Smooth muscle cell of the brain vasculature (primary cell): ENCODE measurements around the gene PVALB.

ENCODE experiments used
- DNase-seq: peaks from one replicate; pipeline ENCODE4 v3.0.0-alpha.2; 2012; ENCODE audit warnings: low read depth, low spot score

The PVALB gene

GRCh38 chr22:36773935-36774334, 42.9 kb downstream of the PVALB start:
- DNase-seq = no peak

GRCh38 chr22:36772451-36772850, 44.4 kb downstream of the PVALB start:
- DNase-seq = no peak

GRCh38 chr22:36771356-36772063, 45.3 kb downstream of the PVALB start:
- DNase-seq = no peak

- DNase-seq = no peak
Measured at GRCh38 chr22:36770513-36771231, 46.2 kb downstream of the PVALB start.

- DNase-seq = no peak
Measured at GRCh38 chr22:36769541-36770512, 47.0 kb downstream of the PVALB start.

GRCh38 chr22:36768616-36769015, 48.2 kb downstream of the PVALB start:
- DNase-seq = no peak

GRCh38 chr22:36768141-36768540, 48.7 kb downstream of the PVALB start:
- no peak for DNase-seq

- no peak for DNase-seq
Measured at GRCh38 chr22:36767035-36767775, 49.6 kb downstream of the PVALB start.

GRCh38 chr22:36765943-36766450, 50.8 kb downstream of the PVALB start:
- DNase-seq = no peak

- DNase-seq = no peak
Measured at GRCh38 chr22:36765131-36765942, 51.5 kb downstream of the PVALB start.

GRCh38 chr22:36764641-36765040, 52.2 kb downstream of the PVALB start:
- DNase-seq = no peak

- no peak for DNase-seq
Measured at GRCh38 chr22:36764060-36764459, 52.8 kb downstream of the PVALB start.

GRCh38 chr22:36763576-36763975, 53.3 kb downstream of the PVALB start:
- no peak for DNase-seq

GRCh38 chr22:36762687-36763260, 54.1 kb downstream of the PVALB start:
- no peak for DNase-seq

- no peak for DNase-seq
Measured at GRCh38 chr22:36761553-36762240, 55.1 kb downstream of the PVALB start.

- no peak for DNase-seq
Measured at GRCh38 chr22:36760786-36761185, 56.0 kb downstream of the PVALB start.

- no peak for DNase-seq
Measured at GRCh38 chr22:36759481-36760159, 57.2 kb downstream of the PVALB start.

- DNase-seq = no peak
Measured at GRCh38 chr22:36758792-36759271, 58.0 kb downstream of the PVALB start.
